Measurements from ENCODE around the gene CLEC12A. TPM values are rescaled to one million over a fixed set of nuclear protein-coding genes. Genes with fewer than 3 reads are reported as not detected.

CLEC12A gene
- total RNA-seq, 1 donor from 2014 or later = not detected

- TF ChIP-seq CTCF (IDR thresholded peaks at IDR 0.05; ENCODE audit: unreplicated experiment) = no peak
Observed at GRCh38 chr12:10027311-10027710, 56.1 kb downstream of the CLEC12A start.

GRCh38 chr12:10027721-10028120 is 56.5 kb downstream of the CLEC12A start:
- H3K27ac Mint-ChIP-seq = no peak overlapping the region
- H3K4me1 Mint-ChIP-seq = peaks cover 2% of the 10 kb centered on the region
- H3K36me3 Mint-ChIP-seq = no peaks in the 10 kb centered on the region
- no peak overlapping the region for H3K4me3 Mint-ChIP-seq
- H3K9me3 Mint-ChIP-seq = no peaks in the 10 kb centered on the region
- no peaks in the 10 kb centered on the region for H3K27me3 Mint-ChIP-seq (ENCODE audit: low read depth)
- no peak for TF ChIP-seq CTCF (IDR thresholded peaks at IDR 0.05; ENCODE audit: unreplicated experiment)
- DNase-seq (ENCODE audit: low spot score in 2 of 2, unreplicated experiment in 2 of 2) = no peak

More at GRCh38 chr12:10027311-10027710, 56.1 kb downstream of the CLEC12A start:
- Mint-ChIP-seq H3K27me3 (ENCODE audit: low read depth) (no peaks in the 10 kb centered on the region), H3K4me1 (peaks cover 2% of the 10 kb centered on the region), H3K4me3 (no peak overlapping the region), H3K27ac (no peak overlapping the region), H3K9me3 (no peaks in the 10 kb centered on the region), H3K36me3 (no peaks in the 10 kb centered on the region)
- DNase-seq (ENCODE audit: low spot score in 2 of 2, unreplicated experiment in 2 of 2) = no peak

GRCh38 chr12:10030446-10030845 is 59.2 kb downstream of the CLEC12A start, which contains the start of gene CLEC9A:
TSS of gene CLEC9A (plus strand) at chr12:10030682. CDS start at chr12:10052688, 22,006 bp downstream.
- Mint-ChIP-seq H3K4me3 (no peak within 1 kb of the TSS), H3K27me3 (ENCODE audit: low read depth) (no peaks in the 10 kb centered on the region), H3K27ac (no peak within 1 kb of the TSS), H3K4me1 (peaks cover 2% of the 10 kb centered on the region), H3K9me3 (no peaks in the 10 kb centered on the region), H3K36me3 (no peaks in the 10 kb centered on the region)
- TF ChIP-seq CTCF (IDR thresholded peaks at IDR 0.05; ENCODE audit: unreplicated experiment) = no peak
- no peak for DNase-seq (ENCODE audit: low spot score in 2 of 2, unreplicated experiment in 2 of 2)

- Mint-ChIP-seq H3K27me3 (ENCODE audit: low read depth) (no peaks in the 10 kb centered on the region), H3K4me1 (peaks cover 2% of the 10 kb centered on the region), H3K27ac (no peak overlapping the region), H3K9me3 (no peaks in the 10 kb centered on the region), H3K36me3 (no peaks in the 10 kb centered on the region), H3K4me3 (no peak overlapping the region)
- DNase-seq (ENCODE audit: low spot score in 2 of 2, unreplicated experiment in 2 of 2) = no peak
- no peak for TF ChIP-seq CTCF (IDR thresholded peaks at IDR 0.05; ENCODE audit: unreplicated experiment)
Observed at GRCh38 chr12:10031321-10031720, 60.1 kb downstream of the CLEC12A start.

GRCh38 chr12:10031771-10032175 is 60.6 kb downstream of the CLEC12A start:
- Mint-ChIP-seq H3K4me3 (no peak overlapping the region), H3K36me3 (no peaks in the 10 kb centered on the region), H3K9me3 (no peaks in the 10 kb centered on the region), H3K27me3 (ENCODE audit: low read depth) (no peaks in the 10 kb centered on the region), H3K27ac (no peak overlapping the region), H3K4me1 (peaks cover 2% of the 10 kb centered on the region)
- no peak for DNase-seq (ENCODE audit: low spot score in 2 of 2, unreplicated experiment in 2 of 2)
- no peak for TF ChIP-seq CTCF (IDR thresholded peaks at IDR 0.05; ENCODE audit: unreplicated experiment)
